Astrocyte (in vitro differentiated cells and primary cell): ENCODE data around the gene SDC4. TPM values are rescaled to one million over a fixed set of nuclear protein-coding genes. Genes with fewer than 3 reads are reported as not detected.

Experiments
- DNase-seq: peaks from one replicate; pipeline ENCODE4 v3.0.0-alpha.2; 2010; ENCODE audit warnings: low read depth
- FAIRE-seq: peaks from 2 replicates; lab custom pipeline; 2011; peaks lifted over from hg19 to GRCh38; lab: Jason Lieb, UNC
- H2AFZ ChIP-seq: 2 replicates; pipeline ENCODE4 v1.6.0; 2012; ENCODE audit warnings: low read depth, low read length, inconsistent platforms
- H3K27ac ChIP-seq: 2 replicates; pipeline ENCODE4 v1.5.1; 2011; ENCODE audit warnings: low read depth, low read length, inconsistent platforms
- H3K27me3 ChIP-seq: 2 replicates; pipeline ENCODE4 v1.6.0; 2011; ENCODE audit warnings: low read length, inconsistent platforms; ENCODE audit not compliant: insufficient read depth
- H3K36me3 ChIP-seq: 2 replicates; pipeline ENCODE4 v1.5.1; 2011; ENCODE audit warnings: low read length, inconsistent platforms; ENCODE audit not compliant: insufficient read depth
- H3K4me1 ChIP-seq: 2 replicates; pipeline ENCODE4 v1.5.1; 2011; ENCODE audit warnings: low read length, inconsistent platforms; ENCODE audit not compliant: insufficient read depth
- H3K4me2 ChIP-seq: 2 replicates; pipeline ENCODE4 v1.6.0; 2012; ENCODE audit warnings: low read length, inconsistent platforms
- H3K4me3 ChIP-seq: 2 replicates; pipeline ENCODE4 v1.5.1; 2011; ENCODE audit warnings: low read depth, mild to moderate bottlenecking, low read length, inconsistent platforms; ENCODE audit not compliant: insufficient read depth
- H3K79me2 ChIP-seq: 2 replicates; pipeline ENCODE4 v1.6.0; 2012; ENCODE audit warnings: mild to moderate bottlenecking, low read length, inconsistent platforms; ENCODE audit not compliant: insufficient read depth
- H3K9ac ChIP-seq: 2 replicates; pipeline ENCODE4 v1.6.0; 2012; ENCODE audit warnings: mild to moderate bottlenecking, low read length, inconsistent platforms
- H3K9me3 ChIP-seq: 2 replicates; pipeline ENCODE4 v1.5.1; 2012; ENCODE audit warnings: low read depth, mild to moderate bottlenecking, low read length, inconsistent platforms; ENCODE audit not compliant: insufficient read depth
- H4K20me1 ChIP-seq: 2 replicates; pipeline ENCODE4 v1.6.0; 2012; ENCODE audit warnings: low read length, inconsistent platforms; ENCODE audit not compliant: insufficient read depth
- H3K27ac Mint-ChIP-seq: one replicate; pipeline ENCODE4 v1.8.0; 2021; ENCODE audit warnings: mild to moderate bottlenecking, mixed read lengths; ENCODE audit not compliant: unreplicated experiment
- H3K27me3 Mint-ChIP-seq: one replicate; pipeline ENCODE4 v1.8.0; 2021; ENCODE audit warnings: low read depth, mixed read lengths; ENCODE audit not compliant: unreplicated experiment
- H3K36me3 Mint-ChIP-seq: one replicate; pipeline ENCODE4 v1.8.0; 2021; ENCODE audit warnings: low read depth, mixed read lengths; ENCODE audit not compliant: unreplicated experiment
- H3K4me1 Mint-ChIP-seq: one replicate; pipeline ENCODE4 v1.8.0; 2021; ENCODE audit warnings: low read depth, mixed read lengths; ENCODE audit not compliant: unreplicated experiment
- H3K4me3 Mint-ChIP-seq: one replicate; pipeline ENCODE4 v1.8.0; 2021; ENCODE audit warnings: mild to moderate bottlenecking, moderate library complexity, mixed read lengths; ENCODE audit not compliant: unreplicated experiment
- H3K9me3 Mint-ChIP-seq: one replicate; pipeline ENCODE4 v1.8.0; 2021; ENCODE audit warnings: mild to moderate bottlenecking, mixed read lengths; ENCODE audit not compliant: unreplicated experiment
- CTCF ChIP-seq: IDR thresholded peaks from 2 replicates; pipeline ENCODE4 v1.5.1; 2011; ENCODE audit warnings: low read depth, mild to moderate bottlenecking, inconsistent platforms, low read length, moderate library complexity; ENCODE audit not compliant: insufficient read depth
- EZH2 ChIP-seq: IDR thresholded peaks from 2 replicates; pipeline ENCODE4 v1.6.1; 2012; ENCODE audit warnings: mild to moderate bottlenecking, low read length, inconsistent platforms; ENCODE audit not compliant: insufficient read depth
- total RNA-seq: library from RNA; stranded (reverse); gene quantifications from 2 replicates; pipeline ENCODE4 v1.2.1, GENCODE V29; 2021

SDC4 gene
- total RNA-seq, 1 donor from 2014 or later: 135 TPM

GRCh38 chr20:45367126-45367525 is 18.9 kb upstream of the SDC4 start:
- H3K9ac ChIP-seq: no peak overlapping the region
- H2AFZ ChIP-seq: no peak overlapping the region
- H3K27ac ChIP-seq: no peak overlapping the region
- Mint-ChIP-seq H3K4me1 (peaks cover 5% of the 10 kb centered on the region), H3K27ac (no peak overlapping the region), H3K4me3 (no peak overlapping the region), H3K27me3 (no peaks in the 10 kb centered on the region), H3K36me3 (peaks cover 9% of the 10 kb centered on the region), H3K9me3 (no peaks in the 10 kb centered on the region)
- H3K4me2 ChIP-seq: no peak overlapping the region
- H3K27me3 ChIP-seq: no peaks in the 10 kb centered on the region
- peaks cover 28% of the 10 kb centered on the region for H3K79me2 ChIP-seq
- H3K9me3 ChIP-seq: no peaks in the 10 kb centered on the region
- DNase-seq (no peak), FAIRE-seq (no peak)
- peaks cover 10% of the 10 kb centered on the region for H3K4me1 ChIP-seq
- H3K4me3 ChIP-seq: no peak overlapping the region
- peaks cover 13% of the 10 kb centered on the region for H3K36me3 ChIP-seq
- no peak for TF ChIP-seq EZH2
- TF ChIP-seq CTCF: no peak
- peaks cover 23% of the 10 kb centered on the region for H4K20me1 ChIP-seq

GRCh38 chr20:45366631-45367030 is 18.4 kb upstream of the SDC4 start:
- H3K4me1 Mint-ChIP-seq: peaks cover 5% of the 10 kb centered on the region
- no peak overlapping the region for H3K27ac Mint-ChIP-seq
- Histone ChIP-seq H3K27ac (no peak overlapping the region), H3K27me3 (no peaks in the 10 kb centered on the region), H3K9me3 (no peaks in the 10 kb centered on the region), H4K20me1 (peaks cover 23% of the 10 kb centered on the region), H3K4me3 (no peak overlapping the region), H3K9ac (no peak overlapping the region), H3K36me3 (peaks cover 13% of the 10 kb centered on the region), H3K4me2 (no peak overlapping the region), H3K79me2 (peaks cover 28% of the 10 kb centered on the region), H3K4me1 (peaks cover 10% of the 10 kb centered on the region), H2AFZ (no peak overlapping the region)
- H3K9me3 Mint-ChIP-seq: no peaks in the 10 kb centered on the region
- no peak for FAIRE-seq
- peaks cover 9% of the 10 kb centered on the region for H3K36me3 Mint-ChIP-seq
- no peaks in the 10 kb centered on the region for H3K27me3 Mint-ChIP-seq
- no peak for TF ChIP-seq CTCF
- no peak for TF ChIP-seq EZH2
- DNase-seq: no peak
- no peak overlapping the region for H3K4me3 Mint-ChIP-seq

DNA sequence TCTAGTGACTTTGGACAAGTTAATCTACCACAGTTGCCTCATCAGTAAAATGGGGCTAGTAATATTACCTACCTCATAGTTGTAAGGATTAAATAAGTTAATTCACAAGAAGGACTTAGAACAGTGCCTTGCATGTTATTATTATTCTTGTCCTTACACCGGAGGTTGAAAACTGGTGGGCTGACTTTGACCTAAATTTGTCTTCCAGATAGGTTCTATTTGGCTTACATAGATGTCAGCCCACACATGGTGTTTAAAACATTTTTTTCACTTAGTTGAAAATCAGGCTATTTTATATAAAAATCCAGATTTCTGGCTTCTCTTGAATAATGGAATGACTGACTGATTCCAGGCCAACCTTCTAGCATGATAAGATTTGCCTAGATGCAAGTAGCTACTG is 18.0 kb upstream of the SDC4 start:
- H3K79me2 ChIP-seq: peaks cover 28% of the 10 kb centered on the region
- H3K4me3 ChIP-seq: no peak overlapping the region
- no peaks in the 10 kb centered on the region for H3K27me3 ChIP-seq
- H3K27ac ChIP-seq: no peak overlapping the region
- TF ChIP-seq CTCF: no peak
- no peak for TF ChIP-seq EZH2
- Mint-ChIP-seq H3K4me3 (no peak overlapping the region), H3K4me1 (peaks cover 5% of the 10 kb centered on the region), H3K36me3 (peaks cover 9% of the 10 kb centered on the region), H3K9me3 (no peaks in the 10 kb centered on the region), H3K27me3 (no peaks in the 10 kb centered on the region), H3K27ac (no peak overlapping the region)
- H3K9ac ChIP-seq: no peak overlapping the region
- peaks cover 10% of the 10 kb centered on the region for H3K4me1 ChIP-seq
- H3K9me3 ChIP-seq: no peaks in the 10 kb centered on the region
- H2AFZ ChIP-seq: no peak overlapping the region
- H3K36me3 ChIP-seq: peaks cover 13% of the 10 kb centered on the region
- no peak for FAIRE-seq
- DNase-seq: no peak
- H4K20me1 ChIP-seq: peaks cover 23% of the 10 kb centered on the region
- no peak overlapping the region for H3K4me2 ChIP-seq
